ENCODE results near the gene RPLP2.

RPLP2 gene

GRCh38 chr11:773830-774229 is 35.9 kb upstream of the RPLP2 start:
- DNase-seq (ENCODE audit: low read depth, low spot score): no peak

- no peak for DNase-seq (ENCODE audit: low read depth, low spot score)
Observed at GRCh38 chr11:774873-775592, 34.7 kb upstream of the RPLP2 start.

GRCh38 chr11:776263-776560 is 33.6 kb upstream of the RPLP2 start:
- no peak for DNase-seq (ENCODE audit: low read depth, low spot score)

GRCh38 chr11:776561-777287 is 33.0 kb upstream of the RPLP2 start:
- DNase-seq (ENCODE audit: low read depth, low spot score): no peak

GRCh38 chr11:777288-778255 is 32.2 kb upstream of the RPLP2 start, which contains the start of gene GATD1:
Gene GATD1, minus strand, starts transcription at chr11:777487. Its CDS starts 25 bp downstream, at chr11:777462.
- DNase-seq (ENCODE audit: low read depth, low spot score): no peak

GRCh38 chr11:778976-779954 is 30.5 kb upstream of the RPLP2 start:
- no peak for DNase-seq (ENCODE audit: low read depth, low spot score)

- no peak for DNase-seq (ENCODE audit: low read depth, low spot score)
Observed at GRCh38 chr11:779955-780532, 29.7 kb upstream of the RPLP2 start.

- no peak for DNase-seq (ENCODE audit: low read depth, low spot score)
Observed at GRCh38 chr11:782264-783174, 27.2 kb upstream of the RPLP2 start.

GRCh38 chr11:783581-784015 is 26.2 kb upstream of the RPLP2 start:
- DNase-seq (ENCODE audit: low read depth, low spot score): no peak

- no peak for DNase-seq (ENCODE audit: low read depth, low spot score)
Observed at GRCh38 chr11:786235-787083, 23.3 kb upstream of the RPLP2 start.

GRCh38 chr11:787084-787675 is 22.6 kb upstream of the RPLP2 start:
- DNase-seq (ENCODE audit: low read depth, low spot score): no peak

- no peak for DNase-seq (ENCODE audit: low read depth, low spot score)
Observed at GRCh38 chr11:788009-788640, 21.6 kb upstream of the RPLP2 start.

GRCh38 chr11:788953-789940 is 20.5 kb upstream of the RPLP2 start:
- no peak for DNase-seq (ENCODE audit: low read depth, low spot score)

GRCh38 chr11:789943-790342 is 19.8 kb upstream of the RPLP2 start, which contains the start of gene CEND1:
Gene CEND1, minus strand, starts transcription at chr11:790090. Its CDS starts 1,514 bp downstream, at chr11:788576.
- no peak for DNase-seq (ENCODE audit: low read depth, low spot score)

GRCh38 chr11:790721-791564 is 18.8 kb upstream of the RPLP2 start:
- DNase-seq (ENCODE audit: low read depth, low spot score): no peak
